ENCODE measurements around the gene RXFP3.
A peak's percentile ranks its signal among the peaks of the same experiment; 100 is the strongest.

The RXFP3 gene, protein sequence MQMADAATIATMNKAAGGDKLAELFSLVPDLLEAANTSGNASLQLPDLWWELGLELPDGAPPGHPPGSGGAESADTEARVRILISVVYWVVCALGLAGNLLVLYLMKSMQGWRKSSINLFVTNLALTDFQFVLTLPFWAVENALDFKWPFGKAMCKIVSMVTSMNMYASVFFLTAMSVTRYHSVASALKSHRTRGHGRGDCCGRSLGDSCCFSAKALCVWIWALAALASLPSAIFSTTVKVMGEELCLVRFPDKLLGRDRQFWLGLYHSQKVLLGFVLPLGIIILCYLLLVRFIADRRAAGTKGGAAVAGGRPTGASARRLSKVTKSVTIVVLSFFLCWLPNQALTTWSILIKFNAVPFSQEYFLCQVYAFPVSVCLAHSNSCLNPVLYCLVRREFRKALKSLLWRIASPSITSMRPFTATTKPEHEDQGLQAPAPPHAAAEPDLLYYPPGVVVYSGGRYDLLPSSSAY

DNA sequence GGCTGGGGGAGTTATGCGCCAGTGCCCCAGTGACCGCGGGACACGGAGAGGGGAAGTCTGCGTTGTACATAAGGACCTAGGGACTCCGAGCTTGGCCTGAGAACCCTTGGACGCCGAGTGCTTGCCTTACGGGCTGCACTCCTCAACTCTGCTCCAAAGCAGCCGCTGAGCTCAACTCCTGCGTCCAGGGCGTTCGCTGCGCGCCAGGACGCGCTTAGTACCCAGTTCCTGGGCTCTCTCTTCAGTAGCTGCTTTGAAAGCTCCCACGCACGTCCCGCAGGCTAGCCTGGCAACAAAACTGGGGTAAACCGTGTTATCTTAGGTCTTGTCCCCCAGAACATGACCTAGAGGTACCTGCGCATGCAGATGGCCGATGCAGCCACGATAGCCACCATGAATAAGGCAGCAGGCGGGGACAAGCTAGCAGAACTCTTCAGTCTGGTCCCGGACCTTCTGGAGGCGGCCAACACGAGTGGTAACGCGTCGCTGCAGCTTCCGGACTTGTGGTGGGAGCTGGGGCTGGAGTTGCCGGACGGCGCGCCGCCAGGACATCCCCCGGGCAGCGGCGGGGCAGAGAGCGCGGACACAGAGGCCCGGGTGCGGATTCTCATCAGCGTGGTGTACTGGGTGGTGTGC, at the start of gene RXFP3:
Gene RXFP3, plus strand, starts transcription at position 6 of the 636 bp plus-strand sequence. Its CDS starts 355 bp downstream, at position 361.
- Histone ChIP-seq H3K36me3 (ENCODE audit: control insufficient read depth, insufficient read depth, low read length) (no peaks in the 10 kb centered on the region; the same call in 1 of the 2 replicates), H3K4me1 (ENCODE audit: control insufficient read depth, insufficient read depth, low read length) (no peaks in the 10 kb centered on the region), H3K4me3 (ENCODE audit: low read length) (peak within 1 kb of the TSS; percentile 22), H3K27me3 (ENCODE audit: control insufficient read depth, insufficient read depth, low read length) (peaks cover 5% of the 10 kb centered on the region; the same call in 1 of the 2 replicates), H3K9me3 (ENCODE audit: control insufficient read depth, insufficient read depth, low read length) (no peaks in the 10 kb centered on the region), H3K27ac (ENCODE audit: low read length) (no peak within 1 kb of the TSS)
- no peak for DNase-seq (ENCODE audit: low read depth, low spot score)
- WGBS (ENCODE audit: insufficient coverage, insufficient read length): no CpG with 5 or more reads among the region's 45 CpGs

DNA sequence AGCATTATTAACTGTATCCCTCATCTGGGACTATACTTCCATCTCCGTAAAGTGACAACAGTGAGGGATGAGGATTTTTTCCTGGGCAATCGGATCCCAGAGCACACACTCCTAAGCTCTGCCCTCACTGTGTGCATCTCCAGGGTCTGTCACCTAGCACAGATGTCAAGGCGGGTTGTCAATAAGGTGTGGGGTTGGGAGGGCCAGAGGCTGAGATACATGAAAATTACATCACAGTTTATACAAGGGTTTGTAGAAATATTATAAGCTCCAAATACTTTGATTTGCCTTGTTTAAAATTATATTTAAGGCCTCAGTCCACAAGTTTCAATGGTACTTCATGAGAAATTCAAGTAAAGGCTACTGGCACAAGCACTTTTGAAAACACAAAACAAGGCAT, 48.9 kb upstream of the RXFP3 start:
- WGBS (ENCODE audit: insufficient coverage, insufficient read length): no CpG with 5 or more reads among the region's 3 CpGs
- H3K27ac ChIP-seq (ENCODE audit: low read length): no peak overlapping the region

DNA sequence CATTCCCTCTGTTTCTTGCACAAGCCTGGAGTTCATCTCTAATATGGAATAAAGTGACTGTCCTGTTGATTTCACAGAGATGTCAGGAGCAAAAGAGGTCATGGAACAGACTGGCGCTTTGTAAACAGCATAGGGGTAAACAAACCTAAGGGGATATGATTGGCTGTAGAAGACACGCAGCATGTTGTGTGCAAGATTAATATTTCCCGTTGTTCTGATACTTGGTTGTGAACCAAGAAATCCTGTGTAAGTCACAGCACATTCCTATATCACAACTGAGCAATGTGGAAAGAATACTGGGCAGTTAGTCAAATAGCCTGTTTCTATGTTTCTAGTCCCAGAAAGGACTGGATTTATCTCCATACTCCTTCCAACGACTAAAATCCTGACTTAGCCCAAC, 47.6 kb upstream of the RXFP3 start:
- no peak overlapping the region for H3K27ac ChIP-seq (ENCODE audit: low read length)
- no peaks in the 10 kb centered on the region for H3K36me3 ChIP-seq (ENCODE audit: control insufficient read depth, insufficient read depth, low read length)
- no peak for DNase-seq (ENCODE audit: low read depth, low spot score)
- H3K9me3 ChIP-seq (ENCODE audit: control insufficient read depth, insufficient read depth, low read length): no peaks in the 10 kb centered on the region
- no peak overlapping the region for H3K4me3 ChIP-seq (ENCODE audit: low read length)
- no CpG with 5 or more reads among the region's 4 CpGs for WGBS (ENCODE audit: insufficient coverage, insufficient read length)
- H3K27me3 ChIP-seq (ENCODE audit: control insufficient read depth, insufficient read depth, low read length): 0 out of 2 replicates have a peak, but pooled peaks cover 1% of the 10 kb centered on the region
- H3K4me1 ChIP-seq (ENCODE audit: control insufficient read depth, insufficient read depth, low read length): peaks cover 4% of the 10 kb centered on the region

More for the DNA sequence above, 48.9 kb upstream of the RXFP3 start:
- H3K9me3 ChIP-seq (ENCODE audit: control insufficient read depth, insufficient read depth, low read length): no peaks in the 10 kb centered on the region
- no peak for DNase-seq (ENCODE audit: low read depth, low spot score)
- H3K4me1 ChIP-seq (ENCODE audit: control insufficient read depth, insufficient read depth, low read length): peaks cover 4% of the 10 kb centered on the region
- no peak overlapping the region for H3K4me3 ChIP-seq (ENCODE audit: low read length)
- H3K36me3 ChIP-seq (ENCODE audit: control insufficient read depth, insufficient read depth, low read length): no peaks in the 10 kb centered on the region
- H3K27me3 ChIP-seq (ENCODE audit: control insufficient read depth, insufficient read depth, low read length): no peaks in the 10 kb centered on the region

DNA sequence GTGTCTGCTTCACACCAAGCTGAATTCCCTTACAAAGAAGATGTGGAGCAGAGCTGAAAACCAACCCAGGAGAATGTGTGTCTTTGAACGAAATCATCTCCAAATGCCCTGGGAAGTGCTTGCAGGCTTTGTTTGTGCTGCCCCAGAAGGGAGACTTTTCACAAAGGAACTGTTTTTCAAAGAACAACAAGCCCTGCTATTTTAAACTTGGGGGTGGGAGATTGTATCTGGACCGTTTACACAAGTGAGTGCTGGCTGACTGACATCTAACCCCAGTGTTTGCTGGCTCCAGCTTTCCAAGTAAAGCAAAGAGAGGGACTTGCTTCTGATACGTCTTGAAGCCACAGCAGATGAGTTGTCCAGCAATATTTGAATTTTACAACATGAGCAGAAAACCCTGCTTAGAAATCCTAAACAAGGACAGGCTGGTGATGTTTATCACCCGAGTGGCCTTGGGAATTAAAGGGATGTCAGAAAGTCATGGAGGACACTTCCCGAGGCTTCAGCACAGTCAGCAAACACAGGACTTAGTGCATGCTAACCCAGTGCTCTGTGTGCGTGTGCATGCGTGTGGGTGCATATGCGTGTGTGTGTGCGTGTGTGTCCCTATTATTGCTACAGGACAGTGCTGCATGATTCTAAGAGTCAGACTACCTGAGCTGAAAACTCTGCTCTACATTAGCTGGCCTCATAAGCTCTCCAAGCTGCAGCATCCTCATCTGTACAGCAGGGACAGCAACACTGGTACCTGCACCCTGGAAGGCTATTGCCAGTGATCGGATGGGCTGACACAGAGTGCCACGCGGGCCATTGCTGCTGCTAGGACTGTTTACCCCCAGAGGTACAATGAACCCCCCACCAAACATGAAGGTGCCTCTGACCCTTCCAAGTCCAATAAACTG, 45.8 kb upstream of the RXFP3 start:
- 0 out of 2 replicates have a peak, but pooled peaks cover 1% of the 10 kb centered on the region for H3K27me3 ChIP-seq (ENCODE audit: control insufficient read depth, insufficient read depth, low read length)
- no peaks in the 10 kb centered on the region for H3K9me3 ChIP-seq (ENCODE audit: control insufficient read depth, insufficient read depth, low read length)
- no peak overlapping the region for H3K27ac ChIP-seq (ENCODE audit: low read length)
- no peak overlapping the region for H3K4me3 ChIP-seq (ENCODE audit: low read length)
- no peaks in the 10 kb centered on the region for H3K36me3 ChIP-seq (ENCODE audit: control insufficient read depth, insufficient read depth, low read length)
- peaks cover 4% of the 10 kb centered on the region for H3K4me1 ChIP-seq (ENCODE audit: control insufficient read depth, insufficient read depth, low read length)
- no CpG with 5 or more reads among the region's 12 CpGs for WGBS (ENCODE audit: insufficient coverage, insufficient read length)
- no peak for DNase-seq (ENCODE audit: low read depth, low spot score)

DNA sequence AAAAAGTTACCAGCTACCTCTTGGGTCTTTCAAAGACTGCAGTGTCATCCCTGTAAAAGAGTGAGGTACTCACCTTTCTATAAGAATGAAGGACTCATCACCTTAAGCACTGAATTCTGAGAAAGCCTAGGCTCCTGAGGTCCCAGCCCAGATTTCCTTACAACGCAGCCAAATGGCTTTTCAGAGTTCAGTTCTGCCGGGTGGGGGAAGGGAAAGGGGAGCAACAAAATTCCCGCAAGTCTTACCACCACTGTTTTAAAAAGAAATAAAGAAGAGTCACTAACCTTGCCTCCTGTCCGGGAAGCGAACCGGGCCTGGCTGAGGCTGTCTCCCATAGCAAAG, 44.8 kb upstream of the RXFP3 start:
- Histone ChIP-seq H3K27ac (ENCODE audit: low read length) (no peak overlapping the region), H3K4me3 (ENCODE audit: low read length) (peak overlapping the region; percentile 72; the same call in 1 of the 2 replicates), H3K36me3 (ENCODE audit: control insufficient read depth, insufficient read depth, low read length) (no peaks in the 10 kb centered on the region), H3K4me1 (ENCODE audit: control insufficient read depth, insufficient read depth, low read length) (peaks cover 4% of the 10 kb centered on the region), H3K27me3 (ENCODE audit: control insufficient read depth, insufficient read depth, low read length) (0 out of 2 replicates have a peak, but pooled peaks cover 1% of the 10 kb centered on the region), H3K9me3 (ENCODE audit: control insufficient read depth, insufficient read depth, low read length) (no peaks in the 10 kb centered on the region)
- DNase-seq (ENCODE audit: low read depth, low spot score): no peak
- WGBS (ENCODE audit: insufficient coverage, insufficient read length): no CpG with 5 or more reads among the region's 6 CpGs

DNA sequence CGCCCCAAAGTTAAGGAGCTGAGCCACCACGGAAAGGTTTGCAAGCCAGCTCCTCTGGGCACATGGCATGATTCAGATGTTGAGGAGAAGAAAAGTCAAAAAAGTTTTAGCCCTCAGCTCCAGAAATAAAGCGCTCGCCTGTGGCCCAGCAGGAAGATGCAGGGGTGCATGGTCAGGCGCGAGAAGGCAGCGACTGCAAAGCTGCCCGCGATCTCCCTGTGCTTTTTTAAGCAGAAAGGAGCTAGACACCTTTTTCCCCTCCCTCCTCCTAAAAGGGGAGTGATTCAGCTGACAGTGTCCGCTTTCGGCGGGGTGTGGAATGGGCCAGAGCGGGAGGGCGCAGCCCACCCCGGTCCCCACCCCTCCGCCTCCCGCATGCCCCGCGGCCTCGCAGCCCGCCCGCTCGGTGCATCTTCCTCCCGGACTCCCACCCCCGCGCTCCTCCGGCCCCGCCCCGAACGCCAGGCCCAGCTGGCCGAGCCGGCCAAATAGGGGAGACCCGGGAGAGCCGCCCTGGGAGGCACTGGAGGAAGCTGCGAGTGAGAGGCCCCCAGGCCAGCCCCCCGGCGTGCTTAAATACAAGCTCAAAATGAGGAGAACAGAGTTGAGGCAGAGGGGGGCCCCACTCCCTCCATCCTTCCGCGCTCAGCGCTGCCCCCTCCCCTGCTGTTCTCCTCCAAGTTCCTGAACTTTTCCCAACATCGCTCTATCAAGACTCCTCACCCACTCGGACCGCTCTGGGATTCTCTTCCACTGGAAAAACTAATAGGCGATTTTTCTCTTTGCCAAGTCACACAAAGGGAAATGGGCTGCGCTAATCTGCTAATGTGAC, 44.2 kb upstream of the RXFP3 start, which contains the start of gene ADAMTS12:
Gene ADAMTS12, minus strand, starts transcription at position 203 of the 832 bp plus-strand sequence. Its CDS starts 134 bp downstream, at position 69.
- Histone ChIP-seq H3K27me3 (ENCODE audit: control insufficient read depth, insufficient read depth, low read length) (0 out of 2 replicates have a peak, but pooled peaks cover 1% of the 10 kb centered on the region), H3K27ac (ENCODE audit: low read length) (no peak within 1 kb of the TSS), H3K4me1 (ENCODE audit: control insufficient read depth, insufficient read depth, low read length) (peaks cover 4% of the 10 kb centered on the region), H3K9me3 (ENCODE audit: control insufficient read depth, insufficient read depth, low read length) (no peaks in the 10 kb centered on the region), H3K36me3 (ENCODE audit: control insufficient read depth, insufficient read depth, low read length) (no peaks in the 10 kb centered on the region), H3K4me3 (ENCODE audit: low read length) (peak within 1 kb of the TSS; percentile 72; the same call in 1 of the 2 replicates)
- WGBS (ENCODE audit: insufficient coverage, insufficient read length): no CpG with 5 or more reads among the region's 45 CpGs
- no peak for DNase-seq (ENCODE audit: low read depth, low spot score)

DNA sequence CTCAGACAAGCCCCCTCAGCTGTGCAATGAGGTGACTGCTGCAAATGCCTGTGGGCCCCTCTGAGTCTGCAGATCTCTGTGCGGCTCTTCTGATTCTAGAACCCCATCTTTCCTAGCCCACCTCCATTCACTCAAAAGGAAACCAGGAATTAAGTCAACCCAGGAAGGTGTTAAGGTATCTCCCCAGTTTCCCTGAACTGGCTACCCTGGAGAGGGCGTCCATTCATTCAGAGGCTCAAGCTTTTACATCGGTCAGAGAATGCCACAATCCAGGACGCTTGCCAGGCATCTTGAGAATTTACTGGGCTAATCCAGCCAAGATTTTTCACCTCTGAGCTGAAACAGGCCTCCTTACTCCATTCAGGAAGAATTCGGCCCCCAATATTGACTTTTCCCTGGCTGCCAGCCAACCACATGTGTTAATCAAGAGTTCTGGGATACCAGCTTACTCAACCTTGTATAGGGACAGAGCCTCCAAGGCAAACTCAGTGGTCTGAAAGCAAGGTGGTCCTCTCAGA, 43.5 kb upstream of the RXFP3 start:
- Histone ChIP-seq H3K4me3 (ENCODE audit: low read length) (peak overlapping the region; percentile 72; the same call in 1 of the 2 replicates), H3K4me1 (ENCODE audit: control insufficient read depth, insufficient read depth, low read length) (peaks cover 4% of the 10 kb centered on the region), H3K27ac (ENCODE audit: low read length) (no peak overlapping the region), H3K9me3 (ENCODE audit: control insufficient read depth, insufficient read depth, low read length) (no peaks in the 10 kb centered on the region), H3K27me3 (ENCODE audit: control insufficient read depth, insufficient read depth, low read length) (0 out of 2 replicates have a peak, but pooled peaks cover 1% of the 10 kb centered on the region), H3K36me3 (ENCODE audit: control insufficient read depth, insufficient read depth, low read length) (no peaks in the 10 kb centered on the region)
- WGBS (ENCODE audit: insufficient coverage, insufficient read length): no CpG with 5 or more reads among the region's 5 CpGs
- DNase-seq (ENCODE audit: low read depth, low spot score): no peak

DNA sequence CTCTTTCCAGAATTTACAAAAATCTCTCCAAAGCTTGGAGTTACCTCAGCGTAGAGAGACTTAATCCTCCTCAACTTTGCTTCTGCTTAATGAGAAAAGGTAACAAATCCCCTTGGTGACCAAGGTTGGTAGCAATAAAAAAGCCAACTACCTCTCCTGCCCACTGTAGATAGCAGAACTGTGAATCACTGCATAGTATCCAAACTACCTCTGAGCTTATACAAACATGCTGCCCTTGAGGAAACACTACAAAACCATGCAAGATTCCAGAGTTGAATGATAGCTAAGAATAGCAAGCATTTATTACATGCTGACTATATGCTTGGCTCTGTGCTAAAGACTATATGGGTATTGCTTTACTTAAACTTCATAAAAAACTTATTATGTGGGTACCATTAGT, 41.6 kb upstream of the RXFP3 start:
- Histone ChIP-seq H3K9me3 (ENCODE audit: control insufficient read depth, insufficient read depth, low read length) (no peaks in the 10 kb centered on the region), H3K4me3 (ENCODE audit: low read length) (no peak overlapping the region), H3K27ac (ENCODE audit: low read length) (no peak overlapping the region), H3K27me3 (ENCODE audit: control insufficient read depth, insufficient read depth, low read length) (0 out of 2 replicates have a peak, but pooled peaks cover 1% of the 10 kb centered on the region), H3K36me3 (ENCODE audit: control insufficient read depth, insufficient read depth, low read length) (no peaks in the 10 kb centered on the region), H3K4me1 (ENCODE audit: control insufficient read depth, insufficient read depth, low read length) (peaks cover 4% of the 10 kb centered on the region)
- no peak for DNase-seq (ENCODE audit: low read depth, low spot score)
- no CpG with 5 or more reads among the region's 1 CpG for WGBS (ENCODE audit: insufficient coverage, insufficient read length)

DNA sequence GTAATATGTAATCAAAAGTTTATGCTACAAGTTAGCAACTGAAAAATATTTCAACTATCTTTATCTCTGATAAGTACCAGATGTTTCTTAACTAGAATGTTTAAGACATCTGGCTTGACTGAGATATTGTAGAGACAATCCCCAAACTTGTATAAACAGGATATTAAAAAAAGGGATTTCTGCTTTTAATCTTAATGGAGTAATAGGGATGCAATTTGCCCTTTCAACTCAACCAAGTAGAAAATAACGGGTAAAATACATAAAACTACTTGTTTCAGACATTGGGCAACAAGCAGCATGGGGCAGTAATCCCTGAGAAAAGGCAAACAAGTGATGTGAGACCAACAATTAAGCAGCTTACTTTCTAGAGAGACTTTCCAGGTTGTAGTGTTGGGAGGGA, 35.0 kb upstream of the RXFP3 start:
- H3K4me3 ChIP-seq (ENCODE audit: low read length): no peak overlapping the region

More for the DNA sequence above, 35.0 kb upstream of the RXFP3 start:
- Histone ChIP-seq H3K36me3 (ENCODE audit: control insufficient read depth, insufficient read depth, low read length) (no peaks in the 10 kb centered on the region), H3K9me3 (ENCODE audit: control insufficient read depth, insufficient read depth, low read length) (no peaks in the 10 kb centered on the region), H3K27ac (ENCODE audit: low read length) (no peak overlapping the region), H3K4me1 (ENCODE audit: control insufficient read depth, insufficient read depth, low read length) (no peaks in the 10 kb centered on the region), H3K27me3 (ENCODE audit: control insufficient read depth, insufficient read depth, low read length) (no peaks in the 10 kb centered on the region)
- no peak for DNase-seq (ENCODE audit: low read depth, low spot score)
- WGBS (ENCODE audit: insufficient coverage, insufficient read length): no CpG with 5 or more reads among the region's 1 CpG

Data from iPS DF 6.9 (cell line).